Astrocyte (in vitro differentiated cells and primary cell): ENCODE data around the gene LPIN3. TPM values are rescaled to one million over a fixed set of nuclear protein-coding genes. Genes with fewer than 3 reads are reported as not detected.

Source experiments
- DNase-seq: peaks from one replicate; pipeline ENCODE4 v3.0.0-alpha.2; 2010; ENCODE audit warnings: low read depth
- FAIRE-seq: peaks from 2 replicates; lab custom pipeline; 2011; peaks lifted over from hg19 to GRCh38; lab: Jason Lieb, UNC
- H2AFZ ChIP-seq: 2 replicates; pipeline ENCODE4 v1.6.0; 2012; ENCODE audit warnings: low read depth, low read length, inconsistent platforms
- H3K27ac ChIP-seq: 2 replicates; pipeline ENCODE4 v1.5.1; 2011; ENCODE audit warnings: low read depth, low read length, inconsistent platforms
- H3K27me3 ChIP-seq: 2 replicates; pipeline ENCODE4 v1.6.0; 2011; ENCODE audit warnings: low read length, inconsistent platforms; ENCODE audit not compliant: insufficient read depth
- H3K36me3 ChIP-seq: 2 replicates; pipeline ENCODE4 v1.5.1; 2011; ENCODE audit warnings: low read length, inconsistent platforms; ENCODE audit not compliant: insufficient read depth
- H3K4me1 ChIP-seq: 2 replicates; pipeline ENCODE4 v1.5.1; 2011; ENCODE audit warnings: low read length, inconsistent platforms; ENCODE audit not compliant: insufficient read depth
- H3K4me2 ChIP-seq: 2 replicates; pipeline ENCODE4 v1.6.0; 2012; ENCODE audit warnings: low read length, inconsistent platforms
- H3K4me3 ChIP-seq: 2 replicates; pipeline ENCODE4 v1.5.1; 2011; ENCODE audit warnings: low read depth, mild to moderate bottlenecking, low read length, inconsistent platforms; ENCODE audit not compliant: insufficient read depth
- H3K79me2 ChIP-seq: 2 replicates; pipeline ENCODE4 v1.6.0; 2012; ENCODE audit warnings: mild to moderate bottlenecking, low read length, inconsistent platforms; ENCODE audit not compliant: insufficient read depth
- H3K9ac ChIP-seq: 2 replicates; pipeline ENCODE4 v1.6.0; 2012; ENCODE audit warnings: mild to moderate bottlenecking, low read length, inconsistent platforms
- H3K9me3 ChIP-seq: 2 replicates; pipeline ENCODE4 v1.5.1; 2012; ENCODE audit warnings: low read depth, mild to moderate bottlenecking, low read length, inconsistent platforms; ENCODE audit not compliant: insufficient read depth
- H4K20me1 ChIP-seq: 2 replicates; pipeline ENCODE4 v1.6.0; 2012; ENCODE audit warnings: low read length, inconsistent platforms; ENCODE audit not compliant: insufficient read depth
- H3K27ac Mint-ChIP-seq: one replicate; pipeline ENCODE4 v1.8.0; 2021; ENCODE audit warnings: mild to moderate bottlenecking, mixed read lengths; ENCODE audit not compliant: unreplicated experiment
- H3K27me3 Mint-ChIP-seq: one replicate; pipeline ENCODE4 v1.8.0; 2021; ENCODE audit warnings: low read depth, mixed read lengths; ENCODE audit not compliant: unreplicated experiment
- H3K36me3 Mint-ChIP-seq: one replicate; pipeline ENCODE4 v1.8.0; 2021; ENCODE audit warnings: low read depth, mixed read lengths; ENCODE audit not compliant: unreplicated experiment
- H3K4me1 Mint-ChIP-seq: one replicate; pipeline ENCODE4 v1.8.0; 2021; ENCODE audit warnings: low read depth, mixed read lengths; ENCODE audit not compliant: unreplicated experiment
- H3K4me3 Mint-ChIP-seq: one replicate; pipeline ENCODE4 v1.8.0; 2021; ENCODE audit warnings: mild to moderate bottlenecking, moderate library complexity, mixed read lengths; ENCODE audit not compliant: unreplicated experiment
- H3K9me3 Mint-ChIP-seq: one replicate; pipeline ENCODE4 v1.8.0; 2021; ENCODE audit warnings: mild to moderate bottlenecking, mixed read lengths; ENCODE audit not compliant: unreplicated experiment
- CTCF ChIP-seq: IDR thresholded peaks from 2 replicates; pipeline ENCODE4 v1.5.1; 2011; ENCODE audit warnings: low read depth, mild to moderate bottlenecking, inconsistent platforms, low read length, moderate library complexity; ENCODE audit not compliant: insufficient read depth
- EZH2 ChIP-seq: IDR thresholded peaks from 2 replicates; pipeline ENCODE4 v1.6.1; 2012; ENCODE audit warnings: mild to moderate bottlenecking, low read length, inconsistent platforms; ENCODE audit not compliant: insufficient read depth
- total RNA-seq: library from RNA; stranded (reverse); gene quantifications from 2 replicates; pipeline ENCODE4 v1.2.1, GENCODE V29; 2021

Gene LPIN3
- total RNA-seq, 1 donor from 2014 or later = 18.0 TPM

GRCh38 chr20:41395667-41396664 is 55.3 kb downstream of the LPIN3 start:
- Histone ChIP-seq H3K9me3 (no peaks in the 10 kb centered on the region), H3K36me3 (no peaks in the 10 kb centered on the region), H3K4me3 (no peak overlapping the region), H3K4me2 (no peak overlapping the region), H3K4me1 (no peaks in the 10 kb centered on the region), H4K20me1 (no peaks in the 10 kb centered on the region), H3K9ac (no peak overlapping the region), H3K27me3 (no peaks in the 10 kb centered on the region), H3K79me2 (no peaks in the 10 kb centered on the region), H2AFZ (no peak overlapping the region), H3K27ac (no peak overlapping the region)
- DNase-seq (no peak), FAIRE-seq (no peak)
- H3K4me1 Mint-ChIP-seq = peaks cover 3% of the 10 kb centered on the region
- H3K27me3 Mint-ChIP-seq = no peaks in the 10 kb centered on the region
- H3K4me3 Mint-ChIP-seq = no peak overlapping the region
- no peak overlapping the region for H3K27ac Mint-ChIP-seq
- no peaks in the 10 kb centered on the region for H3K36me3 Mint-ChIP-seq
- TF ChIP-seq CTCF (no peak), EZH2 (no peak)
- peaks cover 3% of the 10 kb centered on the region for H3K9me3 Mint-ChIP-seq

- TF ChIP-seq CTCF (no peak), EZH2 (no peak)
Measured at GRCh38 chr20:41398408-41398807, 57.8 kb downstream of the LPIN3 start.

GRCh38 chr20:41403604-41404003 is 63.0 kb downstream of the LPIN3 start:
- TF ChIP-seq EZH2 = no peak
- TF ChIP-seq CTCF = no peak
- no peaks in the 10 kb centered on the region for H3K4me1 ChIP-seq
- H3K9me3 ChIP-seq = no peaks in the 10 kb centered on the region
- peaks cover 20% of the 10 kb centered on the region for H3K36me3 ChIP-seq
- no peaks in the 10 kb centered on the region for H3K79me2 ChIP-seq
- Mint-ChIP-seq H3K36me3 (peaks cover 5% of the 10 kb centered on the region), H3K9me3 (no peaks in the 10 kb centered on the region), H3K27me3 (no peaks in the 10 kb centered on the region), H3K4me1 (no peaks in the 10 kb centered on the region), H3K4me3 (no peak overlapping the region), H3K27ac (no peak overlapping the region)
- no peak overlapping the region for H3K4me2 ChIP-seq
- H3K27ac ChIP-seq = no peak overlapping the region
- DNase-seq (no peak), FAIRE-seq (no peak)
- no peak overlapping the region for H2AFZ ChIP-seq
- H3K27me3 ChIP-seq = no peaks in the 10 kb centered on the region
- no peak overlapping the region for H3K4me3 ChIP-seq
- peaks cover 4% of the 10 kb centered on the region for H4K20me1 ChIP-seq
- no peak overlapping the region for H3K9ac ChIP-seq

More at GRCh38 chr20:41398408-41398807, 57.8 kb downstream of the LPIN3 start:
- no peak overlapping the region for H3K27ac Mint-ChIP-seq
- H3K36me3 ChIP-seq = peaks cover 3% of the 10 kb centered on the region
- no peaks in the 10 kb centered on the region for H3K27me3 Mint-ChIP-seq
- no peaks in the 10 kb centered on the region for H3K4me1 ChIP-seq
- H4K20me1 ChIP-seq = no peaks in the 10 kb centered on the region
- H3K36me3 Mint-ChIP-seq = no peaks in the 10 kb centered on the region
- FAIRE-seq (no peak), DNase-seq (no peak)
- H3K4me3 ChIP-seq = no peak overlapping the region
- H3K27me3 ChIP-seq = no peaks in the 10 kb centered on the region
- H3K4me3 Mint-ChIP-seq = no peak overlapping the region
- H3K79me2 ChIP-seq = no peaks in the 10 kb centered on the region
- no peaks in the 10 kb centered on the region for H3K9me3 ChIP-seq
- H2AFZ ChIP-seq = no peak overlapping the region
- no peak overlapping the region for H3K27ac ChIP-seq
- H3K4me2 ChIP-seq = no peak overlapping the region
- H3K4me1 Mint-ChIP-seq = no peaks in the 10 kb centered on the region
- H3K9ac ChIP-seq = no peak overlapping the region
- H3K9me3 Mint-ChIP-seq = no peaks in the 10 kb centered on the region
